Activated T-cell treated with anti-CD3 and anti-CD28 coated beads, Interleukin-2, amount 50 U/mL, for 4 hours (primary cell): ENCODE measurements around the gene PNLIPRP3. TPM values are rescaled to one million over a fixed set of nuclear protein-coding genes. Genes with fewer than 3 reads are reported as not detected.

Source experiments
- ATAC-seq, 2 donors: fragments of 200-7000 bp; cut with Tn5 transposase; one replicate each; pipeline ENCODE4 v1.10.0; 2021
- DNase-seq: peaks from one replicate; pipeline ENCODE4 v3.0.0-alpha.2; 2020
- H3K27me3 Mint-ChIP-seq: one replicate; pipeline ENCODE4 v1.8.0; 2021; ENCODE audit warnings: low read depth, mixed read lengths
- H3K36me3 Mint-ChIP-seq: one replicate; pipeline ENCODE4 v1.8.0; 2022; ENCODE audit warnings: mixed read lengths; ENCODE audit not compliant: insufficient read depth
- H3K4me1 Mint-ChIP-seq: one replicate; pipeline ENCODE4 v1.8.0; 2021; ENCODE audit warnings: low read depth, mixed read lengths
- H3K4me3 Mint-ChIP-seq: one replicate; pipeline ENCODE4 v1.8.0; 2021; ENCODE audit warnings: mild to moderate bottlenecking, moderate library complexity, mixed read lengths
- H3K9me3 Mint-ChIP-seq: one replicate; pipeline ENCODE4 v1.8.0; 2021; ENCODE audit warnings: mixed read lengths
- total RNA-seq, 3 donors: library from RNA; stranded (reverse); gene quantifications; one replicate each; pipeline ENCODE4 v1.2.1, GENCODE V29; 2021

PNLIPRP3 gene
- total RNA-seq, 3 donors from 2014 or later = not detected

- Mint-ChIP-seq H3K27me3 (peaks cover 2% of the 10 kb centered on the region), H3K9me3 (peaks cover 3% of the 10 kb centered on the region), H3K36me3 (no peaks in the 10 kb centered on the region), H3K4me3 (no peak overlapping the region), H3K4me1 (no peaks in the 10 kb centered on the region)
- DNase-seq (no peak), ATAC-seq (no peak)
These were observed 82.9 kb downstream of the PNLIPRP3 start for GRCh38 chr10:116510565-116510964.

GRCh38 chr10:116511365-116511764, 83.7 kb downstream of the PNLIPRP3 start:
- peaks cover 3% of the 10 kb centered on the region for H3K27me3 Mint-ChIP-seq
- DNase-seq (no peak), ATAC-seq (no peak)
- no peak overlapping the region for H3K4me3 Mint-ChIP-seq
- H3K9me3 Mint-ChIP-seq = peaks cover 3% of the 10 kb centered on the region
- H3K36me3 Mint-ChIP-seq = no peaks in the 10 kb centered on the region
- H3K4me1 Mint-ChIP-seq = no peaks in the 10 kb centered on the region

- H3K36me3 Mint-ChIP-seq = no peaks in the 10 kb centered on the region
- no peak for ATAC-seq
- H3K4me3 Mint-ChIP-seq = no peak overlapping the region
- H3K9me3 Mint-ChIP-seq = no peaks in the 10 kb centered on the region
- no peak for DNase-seq
- H3K4me1 Mint-ChIP-seq = no peaks in the 10 kb centered on the region
- peaks cover 4% of the 10 kb centered on the region for H3K27me3 Mint-ChIP-seq
These were observed 94.0 kb downstream of the PNLIPRP3 start for GRCh38 chr10:116521424-116522290.

GRCh38 chr10:116522803-116523381, 95.2 kb downstream of the PNLIPRP3 start:
- no peak for ATAC-seq
- H3K27me3 Mint-ChIP-seq = peaks cover 4% of the 10 kb centered on the region
- no peaks in the 10 kb centered on the region for H3K4me1 Mint-ChIP-seq
- no peaks in the 10 kb centered on the region for H3K9me3 Mint-ChIP-seq
- no peak for DNase-seq
- no peaks in the 10 kb centered on the region for H3K36me3 Mint-ChIP-seq
- no peak overlapping the region for H3K4me3 Mint-ChIP-seq

GRCh38 chr10:116524736-116525135, 97.1 kb downstream of the PNLIPRP3 start:
- Mint-ChIP-seq H3K36me3 (no peaks in the 10 kb centered on the region), H3K9me3 (no peaks in the 10 kb centered on the region), H3K27me3 (peaks cover 4% of the 10 kb centered on the region), H3K4me1 (no peaks in the 10 kb centered on the region), H3K4me3 (no peak overlapping the region)
- no peak for ATAC-seq
- no peak for DNase-seq

- DNase-seq = no peak
- Mint-ChIP-seq H3K4me1 (no peaks in the 10 kb centered on the region), H3K9me3 (no peaks in the 10 kb centered on the region), H3K36me3 (no peaks in the 10 kb centered on the region), H3K4me3 (no peak overlapping the region), H3K27me3 (peaks cover 4% of the 10 kb centered on the region)
- no peak for ATAC-seq
These were observed 98.6 kb downstream of the PNLIPRP3 start for GRCh38 chr10:116526219-116526618.

Other genes starting within 250 kb of the PNLIPRP3 start
- under 1 TPM; 0.03 to 0.11 (median 0.08) TPM for gene GFRA1, start 154.6 kb upstream of the PNLIPRP3 start, total RNA-seq
- not detected for gene CCDC172, start 103.4 kb upstream of the PNLIPRP3 start, total RNA-seq
- 1 to 10 TPM in 2 of 3 donors, under 1 TPM in 1; 0.87 to 1.8 (median 1.5) TPM for gene PNLIP, start 118.1 kb downstream of the PNLIPRP3 start, total RNA-seq
- gene PNLIPRP1, start 163.1 kb downstream of the PNLIPRP3 start, total RNA-seq = 1 to 10 TPM in 1 of 3 donors, under 1 TPM in 2; 0.57 to 1.0 (median 0.90) TPM
- gene PNLIPRP2, start 193.1 kb downstream of the PNLIPRP3 start, total RNA-seq = under 1 TPM in 2 of 3 donors, not detected in 1; 0.46 to 0.56 TPM